Thymus (tissue), 11 donors: Measurements from ENCODE around the gene FOXK2. TPM values are rescaled to one million over a fixed set of nuclear protein-coding genes. Genes with fewer than 3 reads are reported as not detected.
A peak's percentile ranks its signal among the peaks of the same experiment; 100 is the strongest.

Experiments
- DNase-seq, 9 donors: peaks; one replicate each; pipeline ENCODE4 v3.0.0-alpha.2; 2013; ENCODE audit warnings: low spot score in 9 of 9, low read depth in 6 of 9, missing footprints in 1 of 9
- H3K27ac ChIP-seq, 2 donors: one replicate each; pipeline ENCODE4 v1.5.1; 2013; ENCODE audit warnings: control low read depth in 1 of 2, low read depth in 1 of 2, low read length in 1 of 2, mild to moderate bottlenecking in 1 of 2, moderate library complexity in 1 of 2
- H3K27me3 ChIP-seq, 2 donors: one replicate each; pipeline ENCODE4 v1.5.1; 2013; ENCODE audit warnings: low read length in 1 of 2; ENCODE audit not compliant: control insufficient read depth in 2 of 2, insufficient read depth in 1 of 2
- H3K36me3 ChIP-seq, 2 donors: one replicate each; pipeline ENCODE4 v1.5.1; 2013; ENCODE audit warnings: low read length in 1 of 2, mild to moderate bottlenecking in 1 of 2, moderate library complexity in 1 of 2; ENCODE audit not compliant: control insufficient read depth in 2 of 2, insufficient read depth in 2 of 2
- H3K4me1 ChIP-seq, 2 donors: one replicate each; pipeline ENCODE4 v1.5.1; 2013; ENCODE audit warnings: low read length in 2 of 2; ENCODE audit not compliant: control insufficient read depth in 2 of 2, insufficient read depth in 2 of 2
- H3K4me3 ChIP-seq, 2 donors: one replicate each; pipeline ENCODE4 v1.5.1; 2013; ENCODE audit warnings: low read length in 2 of 2, control low read depth in 1 of 2, mild to moderate bottlenecking in 1 of 2
- H3K9me3 ChIP-seq, 2 donors: one replicate each; pipeline ENCODE4 v1.5.1; 2013; ENCODE audit warnings: low read length in 1 of 2, mild to moderate bottlenecking in 1 of 2; ENCODE audit not compliant: control insufficient read depth in 2 of 2, insufficient read depth in 1 of 2
- WGBS: extraction: QIAGEN DNeasy Blood & Tissue Kit; methylation state at CpG from one replicate; pipeline ENCODE4 v1.1.7; 2013; 5-methylcytosine and 5-hydroxymethylcytosine counted together
- polyA plus RNA-seq: library from polyadenylated mRNA; stranded (reverse); fragments of 200-250 nt; gene quantifications from one replicate; pipeline ENCODE4 v1.2.3, GENCODE V29; 2013
- total RNA-seq: library from RNA; stranded (reverse); fragments of 120-200 nt; gene quantifications from one replicate; pipeline ENCODE4 v1.2.4, GENCODE V29; 2013
- donor health status: healthy.

Gene FOXK2
- total and polyA plus RNA-seq, 2 donors: 30.9 to 31.1 TPM

DNA sequence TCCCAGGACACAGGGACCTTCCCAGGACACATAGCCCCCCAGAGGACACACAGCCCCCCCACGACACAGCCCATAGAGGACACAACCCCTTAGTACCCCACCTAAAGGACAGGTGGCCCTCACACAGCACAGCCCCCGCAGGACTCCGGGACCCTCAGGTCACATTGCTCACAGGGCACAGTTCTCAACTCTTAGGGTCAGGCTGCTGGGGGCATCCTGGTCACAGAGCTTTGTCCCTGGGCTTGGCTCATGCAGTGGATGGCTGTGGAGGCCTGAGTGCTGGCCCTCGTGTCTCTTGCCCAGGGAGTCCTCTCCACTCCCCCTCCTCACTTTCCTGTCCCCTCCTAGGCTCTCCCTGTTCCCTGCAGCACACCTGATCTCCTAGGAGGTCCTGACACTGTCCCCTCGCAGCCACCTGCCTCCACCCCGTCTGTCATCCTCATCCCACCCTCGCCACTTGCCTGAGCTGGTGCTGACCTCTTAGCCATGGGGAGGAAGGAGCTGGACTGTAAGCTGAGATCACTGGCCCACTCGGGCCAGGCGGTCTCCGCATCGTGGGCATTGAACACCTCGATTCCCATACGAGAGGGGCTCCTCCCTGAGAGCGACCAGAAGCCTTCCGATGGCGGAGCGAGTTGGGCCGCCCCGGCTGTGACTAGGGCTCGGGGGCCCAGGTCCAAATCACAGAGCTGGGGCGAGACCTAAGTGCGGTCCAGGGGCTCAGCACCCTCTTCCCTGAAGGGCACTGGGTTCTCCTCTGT, 130.1 kb downstream of the FOXK2 start:
- Histone ChIP-seq H3K9me3 (no peaks in the 10 kb centered on the region), H3K36me3 (peaks cover 0 to 4% of the 10 kb centered on the region in 2 donors), H3K4me1 (peaks cover 11 to 18% of the 10 kb centered on the region in 2 donors), H3K27me3 (peaks cover 0 to 4% of the 10 kb centered on the region in 2 donors), H3K4me3 (no peak overlapping the region), H3K27ac (no peak overlapping the region)
- 97% methylated on average over 22 of the region's 22 CpGs for WGBS
- peak in 1 of 9 donors; percentile 17 for DNase-seq

DNA sequence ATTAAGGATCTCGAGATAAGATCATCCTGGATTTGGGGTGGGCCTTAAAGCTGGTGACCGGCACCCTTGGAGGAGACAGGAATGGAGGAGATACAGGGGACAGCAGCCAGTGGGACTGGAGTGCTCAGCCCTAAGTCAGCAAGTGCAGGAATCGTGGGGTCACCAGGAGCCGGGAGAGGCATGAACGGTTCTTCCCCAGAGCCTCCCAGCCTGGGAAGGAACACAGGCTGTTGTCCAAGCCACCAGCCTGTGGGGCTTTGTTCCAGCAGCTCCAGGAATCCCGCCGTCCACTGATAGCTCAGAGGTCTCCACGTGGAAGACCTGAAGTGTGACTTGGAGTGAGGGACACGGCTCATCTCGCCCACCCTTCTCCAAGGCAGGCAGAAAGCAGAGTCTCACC, 131.2 kb downstream of the FOXK2 start:
- H3K4me3 ChIP-seq: no peak overlapping the region
- 95% methylated on average over 10 of the region's 10 CpGs for WGBS
- H3K36me3 ChIP-seq: peaks cover 0 to 3% of the 10 kb centered on the region in 2 donors
- H3K27ac ChIP-seq: no peak overlapping the region
- peaks cover 11 to 18% of the 10 kb centered on the region in 2 donors for H3K4me1 ChIP-seq
- peaks cover 0 to 4% of the 10 kb centered on the region in 2 donors for H3K27me3 ChIP-seq
- no peak for DNase-seq
- no peaks in the 10 kb centered on the region for H3K9me3 ChIP-seq

DNA sequence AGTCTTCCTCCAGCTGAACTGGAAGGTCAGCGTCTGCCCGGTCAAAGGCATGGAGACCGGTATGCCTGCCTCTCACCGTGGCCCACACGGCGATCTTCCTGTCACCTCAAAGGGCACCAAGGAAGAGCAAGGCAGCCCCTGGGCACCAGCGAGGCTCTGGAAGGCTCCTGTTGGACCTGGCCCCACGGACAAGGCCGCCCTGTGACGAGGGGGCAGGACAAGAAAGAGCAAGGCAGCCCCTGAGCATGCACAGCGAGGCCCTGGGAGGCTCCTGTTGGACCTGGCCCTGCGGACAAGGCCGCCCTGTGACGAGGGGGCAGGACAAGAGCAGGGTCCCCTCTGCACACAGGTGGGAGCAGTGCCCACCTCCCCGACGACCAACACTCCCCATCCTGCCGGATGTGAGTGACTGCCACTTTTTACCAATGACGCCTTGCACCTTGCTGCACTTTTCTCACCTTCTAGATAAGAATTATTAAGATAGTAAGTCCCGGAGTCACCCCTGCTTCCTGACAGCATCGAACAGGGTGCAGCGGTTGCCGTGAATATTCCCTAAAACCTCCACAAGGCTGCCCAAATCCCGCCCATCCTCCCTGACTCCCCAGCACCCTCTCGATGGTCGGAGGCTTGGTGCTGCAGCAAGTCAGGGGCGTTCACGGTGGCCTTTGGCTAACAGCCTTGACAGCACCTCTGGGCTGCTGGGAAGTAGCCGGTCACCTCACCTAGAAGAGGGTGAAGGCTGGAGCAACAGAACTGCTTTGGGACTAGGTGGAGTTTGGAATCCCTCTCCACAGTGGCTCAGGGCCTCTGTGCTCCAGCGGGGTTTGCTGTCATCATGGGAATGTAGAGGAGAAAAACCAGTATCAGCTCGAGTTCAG, 134.4 kb downstream of the FOXK2 start:
- DNase-seq: no peak
- H3K4me1 ChIP-seq: peaks cover 1 to 3% of the 10 kb centered on the region in 2 donors
- H3K27ac ChIP-seq: no peak overlapping the region

More for the DNA sequence above, 134.4 kb downstream of the FOXK2 start:
- WGBS: 96% methylated on average over 30 of the region's 30 CpGs
- Histone ChIP-seq H3K4me3 (no peak overlapping the region), H3K36me3 (no peaks in the 10 kb centered on the region), H3K27me3 (peaks cover 0 to 1% of the 10 kb centered on the region in 2 donors), H3K9me3 (no peaks in the 10 kb centered on the region)

Other genes with a start within 250 kb of the FOXK2 start
- gene CSNK1D, start 246.0 kb upstream of the FOXK2 start, total RNA-seq: 16.2 TPM
- 113 TPM for gene CSNK1D, start 246.0 kb upstream of the FOXK2 start, polyA plus RNA-seq
- gene CD7, start 202.1 kb upstream of the FOXK2 start, total RNA-seq: 67.9 TPM
- gene CD7, start 202.1 kb upstream of the FOXK2 start, polyA plus RNA-seq: 153 TPM
- 7.5 TPM for gene SECTM1, start 186.0 kb upstream of the FOXK2 start, total RNA-seq
- gene SECTM1, start 186.0 kb upstream of the FOXK2 start, polyA plus RNA-seq: 11.7 TPM
- gene TEX19, start 160.5 kb upstream of the FOXK2 start, total RNA-seq: 0.57 TPM
- gene TEX19, start 160.5 kb upstream of the FOXK2 start, polyA plus RNA-seq: 0.02 TPM
- gene UTS2R, start 148.0 kb upstream of the FOXK2 start, total RNA-seq: 0.33 TPM
- 0.07 TPM for gene UTS2R, start 148.0 kb upstream of the FOXK2 start, polyA plus RNA-seq
- 15.9 TPM for gene HEXD, start 101.4 kb upstream of the FOXK2 start, total RNA-seq
- gene HEXD, start 101.4 kb upstream of the FOXK2 start, polyA plus RNA-seq: 186 TPM
- 11.2 TPM for gene OGFOD3, start 101.1 kb upstream of the FOXK2 start, total RNA-seq
- 14.1 TPM for gene OGFOD3, start 101.1 kb upstream of the FOXK2 start, polyA plus RNA-seq
- gene CYBC1, start 69.0 kb upstream of the FOXK2 start, total RNA-seq: 80.7 TPM
- 103 TPM for gene CYBC1, start 69.0 kb upstream of the FOXK2 start, polyA plus RNA-seq
- 60.0 TPM for gene NARF, start 61.0 kb upstream of the FOXK2 start, total RNA-seq
- 137 TPM for gene NARF, start 61.0 kb upstream of the FOXK2 start, polyA plus RNA-seq
- gene WDR45B, start 128.7 kb downstream of the FOXK2 start, total RNA-seq: 33.0 TPM
- gene WDR45B, start 128.7 kb downstream of the FOXK2 start, polyA plus RNA-seq: 67.0 TPM
- 1.7 TPM for gene RAB40B, start 179.0 kb downstream of the FOXK2 start, total RNA-seq
- gene RAB40B, start 179.0 kb downstream of the FOXK2 start, polyA plus RNA-seq: 8.4 TPM
- 12.2 TPM for gene FN3KRP, start 197.0 kb downstream of the FOXK2 start, total RNA-seq
- 37.6 TPM for gene FN3KRP, start 197.0 kb downstream of the FOXK2 start, polyA plus RNA-seq
- gene FN3K, start 215.9 kb downstream of the FOXK2 start, total RNA-seq: 0.24 TPM
- 1.5 TPM for gene FN3K, start 215.9 kb downstream of the FOXK2 start, polyA plus RNA-seq
- 140 TPM for gene TBCD, start 232.3 kb downstream of the FOXK2 start, total RNA-seq
- 292 TPM for gene TBCD, start 232.3 kb downstream of the FOXK2 start, polyA plus RNA-seq